OCI-LY3 (cell line): Measurements from ENCODE around the gene PRX.

ENCODE experiments used
- CTCF ChIP-seq: fragments of 200-600, 300-600 bp; sonication (generic); IDR thresholded peaks from 2 replicates; pipeline ENCODE4 v1.5.1; 2014; ENCODE audit warnings: antibody characterized with exemption, low read length, low read depth
- EZH2phosphoT487 ChIP-seq: fragments of 200-600 bp; shearing (Covaris generic); IDR thresholded peaks from 2 replicates; pipeline ENCODE4 v1.6.1; 2018; ENCODE audit warnings: antibody characterized with exemption, mixed run types, low read depth

- no peak for TF ChIP-seq CTCF
- TF ChIP-seq EZH2phosphoT487: no peak
These were observed 29.4 kb upstream of the PRX start for GRCh38 chr19:40442328-40443130.
